Loucy (cell line): Measurements from ENCODE around the gene TM6SF1.

Source experiments
- H2AFZ ChIP-seq: fragments of 200-600 bp; sonication (generic); 2 replicates; pipeline ENCODE4 v1.6.0; 2016; ENCODE audit warnings: antibody characterized with exemption, mild to moderate bottlenecking, low read length, moderate library complexity
- H3F3A ChIP-seq: fragments of 200-600 bp; 2 replicates; pipeline ENCODE4 v1.6.0; 2016; ENCODE audit warnings: antibody characterized with exemption, low read depth, mild to moderate bottlenecking
- H3K27me3 ChIP-seq: fragments of 200-600 bp; sonication (generic); 2 replicates; pipeline ENCODE4 v1.6.1; 2014; ENCODE audit warnings: low read length, mild to moderate bottlenecking; ENCODE audit not compliant: insufficient read depth, poor library complexity, severe bottlenecking
- H3K36me3 ChIP-seq: fragments of 200-600 bp; sonication (generic); 2 replicates; pipeline ENCODE4 v1.6.1; 2016; ENCODE audit warnings: low read length; ENCODE audit not compliant: insufficient read depth
- H3K4me1 ChIP-seq: fragments of 200-600 bp; sonication (generic); 2 replicates; pipeline ENCODE4 v1.5.1; 2014; ENCODE audit warnings: low read length, mild to moderate bottlenecking; ENCODE audit not compliant: insufficient read depth, poor library complexity, severe bottlenecking
- H3K4me2 ChIP-seq: fragments of 200-600 bp; sonication (generic); 2 replicates; pipeline ENCODE4 v1.6.0; 2014; ENCODE audit warnings: antibody characterized with exemption, low read length, low read depth, mild to moderate bottlenecking; ENCODE audit not compliant: poor library complexity, severe bottlenecking
- H3K4me3 ChIP-seq: fragments of 200-600 bp; sonication (generic); 2 replicates; pipeline ENCODE4 v1.5.1; 2014; ENCODE audit warnings: low read length, mild to moderate bottlenecking, mixed read lengths; ENCODE audit not compliant: poor library complexity, severe bottlenecking
- H3K79me2 ChIP-seq: fragments of 200-600 bp; sonication (generic); 2 replicates; pipeline ENCODE4 v1.6.1; 2014; ENCODE audit warnings: low read length; ENCODE audit not compliant: insufficient read depth
- H3K9ac ChIP-seq: fragments of 200-600 bp; sonication (generic); 2 replicates; pipeline ENCODE4 v1.6.0; 2014; ENCODE audit warnings: mild to moderate bottlenecking, low read depth, low read length, moderate library complexity; ENCODE audit not compliant: poor library complexity, severe bottlenecking
- H3K9me2 ChIP-seq: fragments of 200-600 bp; sonication (generic); replicated peaks from 2 replicates; pipeline ENCODE4 v1.6.1; 2016; ENCODE audit warnings: low read depth, low read length, mixed read lengths
- H3K9me3 ChIP-seq: fragments of 200-600 bp; sonication (generic); 2 replicates; pipeline ENCODE4 v1.6.1; 2014; ENCODE audit warnings: mild to moderate bottlenecking, antibody characterized with exemption, low read length, low read depth; ENCODE audit not compliant: insufficient read depth
- H4K20me1 ChIP-seq: fragments of 200-600 bp; sonication (generic); 2 replicates; pipeline ENCODE4 v1.6.0; 2014; ENCODE audit warnings: antibody characterized with exemption, low read length, mild to moderate bottlenecking; ENCODE audit not compliant: insufficient read depth, poor library complexity, severe bottlenecking
- EZH2phosphoT487 ChIP-seq: fragments of 200-600 bp; IDR thresholded peaks from 2 replicates; pipeline ENCODE4 v1.6.1; 2018; ENCODE audit warnings: antibody characterized with exemption, mild to moderate bottlenecking, moderate library complexity, borderline replicate concordance
- TF ChIP-seq, protein P1 (sequence below): fragments of 200-600 bp; sonication (generic); conservative IDR thresholded peaks from 2 replicates; pipeline ENCODE4 v1.5.1; 2014; ENCODE audit warnings: mild to moderate bottlenecking, antibody characterized with exemption, low read length

The TM6SF1 gene

DNA sequence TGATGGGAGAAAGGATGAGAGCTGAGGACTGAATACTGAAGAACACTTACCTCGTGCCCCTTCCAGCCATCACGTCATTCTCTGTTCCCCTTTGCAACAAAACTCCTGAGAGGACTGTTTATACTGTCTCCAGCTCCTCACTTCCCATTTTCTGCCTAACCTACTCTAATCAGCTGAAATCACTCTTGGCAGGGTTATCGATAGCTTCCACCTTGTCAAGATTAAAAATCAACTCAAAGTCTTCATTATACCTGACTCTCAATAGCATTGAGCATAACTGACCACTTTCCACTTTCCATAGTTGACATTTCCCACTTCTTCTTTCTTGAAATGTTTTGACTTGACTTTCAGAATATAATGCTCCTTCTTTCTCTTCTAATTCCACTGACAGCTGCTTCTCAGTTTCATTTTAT lies 44.7 kb upstream of the TM6SF1 start:
- H3K9me3 ChIP-seq, result no peaks in the 10 kb centered on the region
- no peak overlapping the region for H2AFZ ChIP-seq
- no peaks in the 10 kb centered on the region for H3K27me3 ChIP-seq
- H3F3A ChIP-seq, result peaks cover 4% of the 10 kb centered on the region; the same call in 1 of the 2 replicates
- peak overlapping the region; percentile 87 for H3K9ac ChIP-seq
- peaks cover 44% of the 10 kb centered on the region for H3K4me1 ChIP-seq
- peaks cover 90% of the 10 kb centered on the region for H3K79me2 ChIP-seq
- peaks cover 3% of the 10 kb centered on the region; the same call in 1 of the 2 replicates for H3K36me3 ChIP-seq
- H3K4me3 ChIP-seq, result peak overlapping the region; percentile 90
- no peaks in the 10 kb centered on the region for H3K9me2 ChIP-seq
- H4K20me1 ChIP-seq, result peaks cover 82% of the 10 kb centered on the region
- TF ChIP-seq EZH2phosphoT487, result no peak
- TF ChIP-seq, protein P1, sequence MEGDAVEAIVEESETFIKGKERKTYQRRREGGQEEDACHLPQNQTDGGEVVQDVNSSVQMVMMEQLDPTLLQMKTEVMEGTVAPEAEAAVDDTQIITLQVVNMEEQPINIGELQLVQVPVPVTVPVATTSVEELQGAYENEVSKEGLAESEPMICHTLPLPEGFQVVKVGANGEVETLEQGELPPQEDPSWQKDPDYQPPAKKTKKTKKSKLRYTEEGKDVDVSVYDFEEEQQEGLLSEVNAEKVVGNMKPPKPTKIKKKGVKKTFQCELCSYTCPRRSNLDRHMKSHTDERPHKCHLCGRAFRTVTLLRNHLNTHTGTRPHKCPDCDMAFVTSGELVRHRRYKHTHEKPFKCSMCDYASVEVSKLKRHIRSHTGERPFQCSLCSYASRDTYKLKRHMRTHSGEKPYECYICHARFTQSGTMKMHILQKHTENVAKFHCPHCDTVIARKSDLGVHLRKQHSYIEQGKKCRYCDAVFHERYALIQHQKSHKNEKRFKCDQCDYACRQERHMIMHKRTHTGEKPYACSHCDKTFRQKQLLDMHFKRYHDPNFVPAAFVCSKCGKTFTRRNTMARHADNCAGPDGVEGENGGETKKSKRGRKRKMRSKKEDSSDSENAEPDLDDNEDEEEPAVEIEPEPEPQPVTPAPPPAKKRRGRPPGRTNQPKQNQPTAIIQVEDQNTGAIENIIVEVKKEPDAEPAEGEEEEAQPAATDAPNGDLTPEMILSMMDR, result no peak
- peak overlapping the region; percentile 88 for H3K4me2 ChIP-seq

DNA sequence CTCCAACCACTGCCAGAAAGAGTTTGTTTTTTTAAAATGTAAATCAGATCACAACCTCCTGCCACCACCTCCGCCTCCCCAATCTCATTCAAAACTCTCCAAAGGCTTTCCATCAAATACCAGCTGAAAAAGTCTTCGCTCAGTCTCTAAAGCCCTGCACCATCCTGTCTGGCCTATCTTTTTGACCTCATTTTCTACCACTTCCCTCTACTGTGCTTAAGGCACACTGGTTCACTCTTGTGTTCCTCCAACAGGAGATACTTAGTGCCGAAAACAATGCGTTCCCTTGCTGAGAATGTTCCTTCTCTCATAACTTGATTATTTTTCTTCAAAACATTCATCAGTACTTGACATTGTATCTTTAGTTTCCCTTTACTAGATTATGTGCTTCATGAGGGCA lies 43.9 kb upstream of the TM6SF1 start:
- Histone ChIP-seq H3K27me3 (no peaks in the 10 kb centered on the region), H2AFZ (no peak overlapping the region), H3K4me1 (peaks cover 45% of the 10 kb centered on the region), H3K9me3 (no peaks in the 10 kb centered on the region), H3K4me3 (peak overlapping the region; percentile 90), H3K4me2 (peak overlapping the region; percentile 88), H3K79me2 (peaks cover 83% of the 10 kb centered on the region), H3K9me2 (no peaks in the 10 kb centered on the region), H3K9ac (peak overlapping the region; percentile 87), H3F3A (peaks cover 11% of the 10 kb centered on the region; the same call in 1 of the 2 replicates), H4K20me1 (peaks cover 74% of the 10 kb centered on the region), H3K36me3 (peaks cover 3% of the 10 kb centered on the region; the same call in 1 of the 2 replicates)
- TF ChIP-seq, protein P1, result no peak
- TF ChIP-seq EZH2phosphoT487, result no peak

DNA sequence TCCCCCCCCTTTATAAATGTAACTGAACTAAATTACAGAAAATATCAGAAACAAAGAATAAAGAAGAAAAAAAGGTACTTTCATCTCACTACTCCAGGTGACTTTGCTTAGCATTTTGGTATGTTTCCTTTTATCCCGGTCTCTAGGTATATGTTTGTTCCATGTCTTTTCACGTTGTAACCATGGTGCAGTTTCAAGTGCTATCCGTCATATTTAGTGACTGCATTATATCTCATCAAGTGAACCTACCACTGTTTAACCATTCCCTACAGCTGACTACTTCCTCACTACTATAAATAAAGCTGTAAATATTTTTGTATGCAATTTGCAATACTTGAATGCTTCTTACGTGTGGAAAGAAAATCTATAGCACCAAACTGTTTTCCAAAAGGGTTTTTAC lies 42.6 kb upstream of the TM6SF1 start:
- H4K20me1 ChIP-seq, result peaks cover 63% of the 10 kb centered on the region

More for the DNA sequence above, 42.6 kb upstream of the TM6SF1 start:
- no peak overlapping the region for H2AFZ ChIP-seq
- H3K36me3 ChIP-seq, result peaks cover 3% of the 10 kb centered on the region; the same call in 1 of the 2 replicates
- peaks cover 45% of the 10 kb centered on the region for H3K4me1 ChIP-seq
- H3F3A ChIP-seq, result peaks cover 11% of the 10 kb centered on the region; the same call in 1 of the 2 replicates
- H3K9me2 ChIP-seq, result no peaks in the 10 kb centered on the region
- no peak for TF ChIP-seq EZH2phosphoT487
- TF ChIP-seq, protein P1, result no peak
- H3K4me2 ChIP-seq, result peak overlapping the region; percentile 88
- H3K9ac ChIP-seq, result peak overlapping the region; percentile 87
- no peaks in the 10 kb centered on the region for H3K27me3 ChIP-seq
- H3K4me3 ChIP-seq, result peak overlapping the region; percentile 90
- peaks cover 69% of the 10 kb centered on the region for H3K79me2 ChIP-seq
- no peaks in the 10 kb centered on the region for H3K9me3 ChIP-seq
